ENCODE data around the gene UST.

Gene UST

GRCh38 chr6:148964467-148964866 is 217.6 kb downstream of the UST start:
- no peaks in the 10 kb centered on the region for H3K36me3 ChIP-seq (ENCODE audit: control insufficient read depth, insufficient read depth, low read length)
- no peaks in the 10 kb centered on the region for H3K79me2 ChIP-seq
- no peak overlapping the region for H3K9ac ChIP-seq
- no peak overlapping the region for H3K4me3 ChIP-seq (ENCODE audit: low read depth, low read length)
- H3K9me3 ChIP-seq (ENCODE audit: control insufficient read depth, low read length) = no peaks in the 10 kb centered on the region
- H3K27me3 ChIP-seq (ENCODE audit: control insufficient read depth, insufficient read depth, low read length) = no peaks in the 10 kb centered on the region
- no peak overlapping the region for H3K27ac ChIP-seq
- TF ChIP-seq CTCF (IDR thresholded peaks at IDR 0.05) = no peak
- no peak overlapping the region for H3K4me2 ChIP-seq (ENCODE audit: low read length)
- H2AFZ ChIP-seq = no peak overlapping the region
- H3K4me1 ChIP-seq = no peaks in the 10 kb centered on the region

- H3K36me3 ChIP-seq (ENCODE audit: control insufficient read depth, insufficient read depth, low read length) = no peaks in the 10 kb centered on the region
- TF ChIP-seq CTCF (IDR thresholded peaks at IDR 0.05) = no peak
- no peak overlapping the region for H2AFZ ChIP-seq
- no peaks in the 10 kb centered on the region for H3K4me1 ChIP-seq
- no peak overlapping the region for H3K9ac ChIP-seq
- H3K4me2 ChIP-seq (ENCODE audit: low read length) = no peak overlapping the region
- H3K27me3 ChIP-seq (ENCODE audit: control insufficient read depth, insufficient read depth, low read length) = no peaks in the 10 kb centered on the region
- no peaks in the 10 kb centered on the region for H3K9me3 ChIP-seq (ENCODE audit: control insufficient read depth, low read length)
- no peak overlapping the region for H3K27ac ChIP-seq
- H3K79me2 ChIP-seq = no peaks in the 10 kb centered on the region
- H3K4me3 ChIP-seq (ENCODE audit: low read depth, low read length) = no peak overlapping the region
Measured at GRCh38 chr6:148965287-148965686, 218.5 kb downstream of the UST start.

- no peak overlapping the region for H3K27ac ChIP-seq
- no peaks in the 10 kb centered on the region for H3K79me2 ChIP-seq
Measured at GRCh38 chr6:148967011-148967520, 220.2 kb downstream of the UST start.

GRCh38 chr6:148967541-148967956 is 220.7 kb downstream of the UST start:
- Histone ChIP-seq H3K9ac (no peak overlapping the region), H3K4me1 (no peaks in the 10 kb centered on the region), H3K4me2 (ENCODE audit: low read length) (no peak overlapping the region), H3K27me3 (ENCODE audit: control insufficient read depth, insufficient read depth, low read length) (no peaks in the 10 kb centered on the region), H2AFZ (no peak overlapping the region), H3K4me3 (ENCODE audit: low read depth, low read length) (no peak overlapping the region), H3K27ac (no peak overlapping the region), H3K9me3 (ENCODE audit: control insufficient read depth, low read length) (no peaks in the 10 kb centered on the region), H3K79me2 (no peaks in the 10 kb centered on the region), H3K36me3 (ENCODE audit: control insufficient read depth, insufficient read depth, low read length) (no peaks in the 10 kb centered on the region)
- TF ChIP-seq CTCF (IDR thresholded peaks at IDR 0.05) = no peak

More at GRCh38 chr6:148967011-148967520, 220.2 kb downstream of the UST start:
- Histone ChIP-seq H3K9ac (no peak overlapping the region), H3K4me3 (ENCODE audit: low read depth, low read length) (no peak overlapping the region), H3K27me3 (ENCODE audit: control insufficient read depth, insufficient read depth, low read length) (no peaks in the 10 kb centered on the region), H3K4me2 (ENCODE audit: low read length) (no peak overlapping the region), H3K36me3 (ENCODE audit: control insufficient read depth, insufficient read depth, low read length) (no peaks in the 10 kb centered on the region), H2AFZ (no peak overlapping the region), H3K4me1 (no peaks in the 10 kb centered on the region), H3K9me3 (ENCODE audit: control insufficient read depth, low read length) (no peaks in the 10 kb centered on the region)
- TF ChIP-seq CTCF (IDR thresholded peaks at IDR 0.05) = no peak

All from parathyroid adenoma (tissue), 2 donors.